ENCODE data around the gene LARP6. TPM values are rescaled to one million over a fixed set of nuclear protein-coding genes. Genes with fewer than 3 reads are reported as not detected.

The LARP6 gene
- total and polyA plus RNA-seq, 2 of the 13 experiments (the other 11 are each of a cell fraction or from before 2014, with no cell fraction given): 2.9 to 8.2 TPM

GRCh38 chr15:70867911-70868467, 14.0 kb upstream of the LARP6 start:
- no peak overlapping the region for H3K4me3 ChIP-seq (replicated peaks in 1 of 3; ENCODE audit: insufficient read depth in 1 of 3, low read depth in 2 of 3, low read length in 3 of 3)
- TF ChIP-seq CCDC6 (CRISPR knock-in tag; IDR thresholded peaks at IDR 0.05): no peak
- TF ChIP-seq ZNF451 (CRISPR knock-in tag; IDR thresholded peaks at IDR 0.05): no peak
- TF ChIP-seq MYC (CRISPR knock-in tag; IDR thresholded peaks at IDR 0.05; ENCODE audit: borderline replicate concordance): no peak
- TF ChIP-seq NFIB (CRISPR knock-in tag; IDR thresholded peaks at IDR 0.05; ENCODE audit: borderline replicate concordance): no peak
- TF ChIP-seq ZNF652 (CRISPR knock-in tag; IDR thresholded peaks at IDR 0.05; ENCODE audit: borderline replicate concordance, low read depth): no peak
- TF ChIP-seq, protein P1, sequence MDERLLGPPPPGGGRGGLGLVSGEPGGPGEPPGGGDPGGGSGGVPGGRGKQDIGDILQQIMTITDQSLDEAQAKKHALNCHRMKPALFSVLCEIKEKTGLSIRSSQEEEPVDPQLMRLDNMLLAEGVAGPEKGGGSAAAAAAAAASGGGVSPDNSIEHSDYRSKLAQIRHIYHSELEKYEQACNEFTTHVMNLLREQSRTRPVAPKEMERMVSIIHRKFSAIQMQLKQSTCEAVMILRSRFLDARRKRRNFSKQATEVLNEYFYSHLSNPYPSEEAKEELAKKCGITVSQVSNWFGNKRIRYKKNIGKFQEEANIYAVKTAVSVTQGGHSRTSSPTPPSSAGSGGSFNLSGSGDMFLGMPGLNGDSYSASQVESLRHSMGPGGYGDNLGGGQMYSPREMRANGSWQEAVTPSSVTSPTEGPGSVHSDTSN (CRISPR knock-in tag; IDR thresholded peaks at IDR 0.05): no peak
- TF ChIP-seq, protein P2, sequence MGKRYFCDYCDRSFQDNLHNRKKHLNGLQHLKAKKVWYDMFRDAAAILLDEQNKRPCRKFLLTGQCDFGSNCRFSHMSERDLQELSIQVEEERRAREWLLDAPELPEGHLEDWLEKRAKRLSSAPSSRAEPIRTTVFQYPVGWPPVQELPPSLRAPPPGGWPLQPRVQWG (CRISPR knock-in tag; IDR thresholded peaks at IDR 0.05; ENCODE audit: borderline replicate concordance, low read depth): no peak
- TF ChIP-seq ZHX1 (CRISPR knock-in tag; IDR thresholded peaks at IDR 0.05; ENCODE audit: low read depth): no peak
- no peak for TF ChIP-seq DRAP1 (CRISPR knock-in tag; IDR thresholded peaks at IDR 0.05)
- TF ChIP-seq, protein P3, sequence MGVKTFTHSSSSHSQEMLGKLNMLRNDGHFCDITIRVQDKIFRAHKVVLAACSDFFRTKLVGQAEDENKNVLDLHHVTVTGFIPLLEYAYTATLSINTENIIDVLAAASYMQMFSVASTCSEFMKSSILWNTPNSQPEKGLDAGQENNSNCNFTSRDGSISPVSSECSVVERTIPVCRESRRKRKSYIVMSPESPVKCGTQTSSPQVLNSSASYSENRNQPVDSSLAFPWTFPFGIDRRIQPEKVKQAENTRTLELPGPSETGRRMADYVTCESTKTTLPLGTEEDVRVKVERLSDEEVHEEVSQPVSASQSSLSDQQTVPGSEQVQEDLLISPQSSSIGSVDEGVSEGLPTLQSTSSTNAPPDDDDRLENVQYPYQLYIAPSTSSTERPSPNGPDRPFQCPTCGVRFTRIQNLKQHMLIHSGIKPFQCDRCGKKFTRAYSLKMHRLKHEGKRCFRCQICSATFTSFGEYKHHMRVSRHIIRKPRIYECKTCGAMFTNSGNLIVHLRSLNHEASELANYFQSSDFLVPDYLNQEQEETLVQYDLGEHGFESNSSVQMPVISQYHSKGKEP (CRISPR knock-in tag; IDR thresholded peaks at IDR 0.05): no peak
- no peaks in the 10 kb centered on the region for H4K20me1 ChIP-seq (ENCODE audit: insufficient read depth, low read length)
- no peak overlapping the region for H3K9ac ChIP-seq (ENCODE audit: insufficient read depth, low read depth, low read length)
- in situ Hi-C loops (cut with HindIII; ENCODE audit: extremely low pct_ligation_motif_present, low pct_unique_long_range_greater_than_20kb): no loop called here
- H3K27ac ChIP-seq (ENCODE audit: extremely low read length, insufficient read depth, low read length): no peak overlapping the region
- peaks cover 22% of the 10 kb centered on the region for H3K4me1 ChIP-seq (ENCODE audit: insufficient read depth, low read length)
- CTCF ChIA-PET (ENCODE audit: low intra/inter-chr PET ratio, low total read pairs): no interaction called here
- ATAC-seq (no peak), FAIRE-seq (no peak), DNase-seq (ENCODE audit: low spot score) (no peak)
- POLR2A ChIA-PET: no interaction called here
- H3K79me2 ChIP-seq (ENCODE audit: insufficient read depth, low read length): no peaks in the 10 kb centered on the region
- no peaks in the 10 kb centered on the region for H3K9me3 ChIP-seq (ENCODE audit: low read length)
- H3K36me3 ChIP-seq (replicated peaks in 1 of 2; ENCODE audit: control insufficient read depth in 1 of 2, insufficient read depth in 2 of 2, low read length in 2 of 2): no peaks in the 10 kb centered on the region
- H3K4me2 ChIP-seq (ENCODE audit: low read depth, low read length): no peak overlapping the region
- no TSS peak for BruUV-seq (replicated peaks)
- no peak overlapping the region for H2AFZ ChIP-seq (ENCODE audit: low read length)
- 74% methylated on average over 6 of the region's 6 CpGs for WGBS (ENCODE audit: low lambda C conversion rate)
- H3K27me3 ChIP-seq (ENCODE audit: control insufficient read depth in 1 of 2, insufficient read depth in 2 of 2, low read length in 2 of 2): no peaks in the 10 kb centered on the region
- intact Hi-C loops (cut with micrococcal nuclease; ENCODE audit: unreplicated experiment): no loop called here
